ELF-1 (cell line): ENCODE measurements around the gene TMEM130.
A peak's percentile ranks its signal among the peaks of the same experiment; 100 is the strongest.

Experiments used
- DNase-seq: peaks from one replicate; pipeline ENCODE4 v3.0.0-alpha.2; 2016; ENCODE audit warnings: low read depth, low spot score

The TMEM130 gene, protein sequence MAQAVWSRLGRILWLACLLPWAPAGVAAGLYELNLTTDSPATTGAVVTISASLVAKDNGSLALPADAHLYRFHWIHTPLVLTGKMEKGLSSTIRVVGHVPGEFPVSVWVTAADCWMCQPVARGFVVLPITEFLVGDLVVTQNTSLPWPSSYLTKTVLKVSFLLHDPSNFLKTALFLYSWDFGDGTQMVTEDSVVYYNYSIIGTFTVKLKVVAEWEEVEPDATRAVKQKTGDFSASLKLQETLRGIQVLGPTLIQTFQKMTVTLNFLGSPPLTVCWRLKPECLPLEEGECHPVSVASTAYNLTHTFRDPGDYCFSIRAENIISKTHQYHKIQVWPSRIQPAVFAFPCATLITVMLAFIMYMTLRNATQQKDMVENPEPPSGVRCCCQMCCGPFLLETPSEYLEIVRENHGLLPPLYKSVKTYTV

DNA sequence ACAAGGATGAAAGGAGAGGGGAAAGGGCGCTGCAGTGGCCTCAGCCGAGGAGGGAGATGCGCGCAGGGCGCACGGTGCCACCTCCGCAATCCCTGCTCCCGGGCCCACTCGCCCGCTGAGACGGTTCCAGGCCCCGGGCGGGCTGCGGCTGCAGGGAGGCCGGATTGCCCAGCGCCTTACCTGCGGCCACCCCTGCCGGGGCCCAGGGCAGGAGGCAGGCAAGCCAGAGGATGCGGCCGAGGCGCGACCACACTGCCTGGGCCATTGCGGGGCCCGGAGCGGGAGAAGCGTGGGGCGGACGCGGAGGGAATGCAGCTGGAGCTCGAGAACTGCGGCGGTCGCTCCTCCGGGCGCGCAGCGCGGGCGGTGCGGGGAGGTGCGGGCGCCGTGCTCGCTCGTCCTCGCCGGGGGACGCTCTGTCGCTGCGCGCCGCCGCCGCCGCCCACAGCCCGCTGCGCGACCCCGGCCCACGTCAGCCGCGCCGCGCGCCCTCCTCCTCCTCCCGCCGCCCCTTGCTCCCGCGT, at the start of gene TMEM130:
TSS of gene TMEM130 (minus strand) at position 418 of the 524 bp plus-strand sequence. CDS start at position 265, 153 bp downstream.
- DNase-seq = no peak

DNA sequence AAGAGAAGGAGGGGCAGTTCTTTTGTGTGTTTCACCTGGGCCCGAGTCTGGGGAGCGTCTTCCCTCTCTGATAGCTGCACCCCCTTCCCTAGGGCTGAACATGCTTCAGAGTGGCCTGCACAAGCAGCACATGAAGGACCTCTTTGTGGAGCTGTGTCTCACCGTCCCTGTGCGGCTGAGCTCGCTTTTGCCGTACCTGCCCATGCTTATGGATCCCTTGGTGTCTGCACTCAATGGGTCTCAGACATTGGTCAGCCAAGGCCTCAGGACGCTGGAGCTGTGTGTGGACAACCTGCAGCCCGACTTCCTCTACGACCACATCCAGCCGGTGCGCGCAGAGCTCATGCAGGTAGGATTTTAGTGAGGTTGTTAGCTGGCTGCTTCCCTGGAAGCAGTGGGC, 47.5 kb upstream of the TMEM130 start:
- DNase-seq = no peak

GRCh38 chr7:98913612-98914011, 43.8 kb upstream of the TMEM130 start:
- no peak for DNase-seq

- DNase-seq = no peak
Measured at GRCh38 chr7:98913026-98913425, 43.2 kb upstream of the TMEM130 start.

GRCh38 chr7:98911916-98912315, 42.1 kb upstream of the TMEM130 start:
- no peak for DNase-seq

DNA sequence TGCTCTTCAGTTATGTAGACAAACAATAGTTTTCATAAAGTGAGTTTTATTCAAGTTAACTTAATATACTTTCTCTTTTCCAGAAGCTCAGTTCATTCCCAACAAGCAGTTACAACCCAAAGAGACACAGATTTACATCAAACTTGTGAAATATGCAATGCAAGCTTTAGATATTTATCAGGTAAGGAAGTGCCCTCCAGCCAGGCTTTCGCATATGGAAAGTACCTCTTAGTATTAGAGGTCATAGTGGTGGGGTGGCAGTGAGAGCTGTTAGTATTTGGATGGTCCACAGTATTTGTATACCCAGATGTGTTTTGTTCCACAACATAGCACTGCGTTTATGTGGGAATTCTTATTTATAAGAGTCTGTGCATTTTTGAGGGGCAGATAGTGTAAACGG, 40.6 kb upstream of the TMEM130 start:
- no peak for DNase-seq

- DNase-seq = no peak
Measured at GRCh38 chr7:98909487-98909886, 39.7 kb upstream of the TMEM130 start.

DNA sequence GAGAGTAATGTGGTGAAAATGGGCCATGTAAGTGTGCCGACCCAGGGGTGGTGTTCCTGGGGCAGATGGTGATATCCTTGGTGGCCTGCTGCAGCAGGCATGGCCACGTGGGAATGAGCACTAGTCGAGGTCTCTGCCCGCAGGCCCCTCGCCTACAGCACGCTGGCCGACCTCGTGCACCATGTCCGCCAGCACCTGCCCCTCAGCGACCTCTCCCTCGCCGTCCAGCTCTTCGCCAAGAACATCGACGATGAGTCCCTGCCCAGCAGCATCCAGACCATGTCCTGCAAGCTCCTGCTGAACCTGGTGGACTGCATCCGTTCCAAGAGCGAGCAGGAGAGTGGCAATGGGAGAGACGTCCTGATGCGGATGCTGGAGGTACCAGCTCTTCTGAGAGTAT, 38.8 kb upstream of the TMEM130 start:
- DNase-seq = no peak

GRCh38 chr7:98907570-98907969, 37.8 kb upstream of the TMEM130 start:
- peak; percentile 6 for DNase-seq

GRCh38 chr7:98903246-98903645, 33.4 kb upstream of the TMEM130 start:
- no peak for DNase-seq

DNA sequence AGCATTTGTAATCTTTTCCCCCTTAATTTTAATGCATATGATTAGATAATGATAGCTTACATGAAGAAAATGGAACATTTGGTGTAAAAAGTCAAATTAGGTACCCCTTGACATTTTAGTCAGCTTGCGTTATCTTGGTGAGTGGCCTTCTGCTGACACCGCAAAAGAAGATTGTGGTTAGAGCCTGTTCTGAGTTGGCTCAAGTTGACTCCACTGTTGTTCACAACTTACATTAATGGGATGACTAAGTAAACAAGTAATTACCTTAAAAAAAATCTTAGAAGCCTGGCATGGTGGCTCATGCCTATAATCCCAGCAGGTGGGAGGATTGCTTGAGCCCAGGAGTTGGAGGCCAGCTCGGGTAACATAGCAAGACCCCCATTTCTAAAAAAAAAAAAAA, 32.7 kb upstream of the TMEM130 start:
- no peak for DNase-seq

GRCh38 chr7:98900815-98901214, 31.0 kb upstream of the TMEM130 start:
- no peak for DNase-seq

DNA sequence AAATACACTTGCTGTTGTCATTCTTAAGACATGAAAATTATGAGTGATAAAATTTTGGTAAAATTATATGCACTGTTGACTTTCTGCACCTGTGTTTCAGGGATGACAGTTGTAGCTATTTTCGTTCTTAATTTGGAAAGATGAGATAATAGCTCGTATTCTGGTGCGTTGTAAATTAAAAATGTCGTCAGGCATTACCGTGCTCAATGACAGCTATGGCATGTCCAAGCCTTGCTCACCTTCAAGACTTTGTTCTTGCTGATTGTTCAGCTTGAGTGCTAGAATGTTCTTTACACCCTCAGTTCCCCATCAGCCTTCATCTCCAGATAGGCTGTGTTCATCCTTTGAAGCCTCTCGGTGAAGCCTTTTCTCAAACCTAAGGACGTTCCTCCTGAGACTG, 30.0 kb upstream of the TMEM130 start:
- DNase-seq = no peak

GRCh38 chr7:98892609-98893008, 22.8 kb upstream of the TMEM130 start:
- no peak for DNase-seq

- DNase-seq = no peak
Measured at GRCh38 chr7:98887038-98887437, 17.2 kb upstream of the TMEM130 start.

- no peak for DNase-seq
Measured at GRCh38 chr7:98884416-98884815, 14.6 kb upstream of the TMEM130 start.

DNA sequence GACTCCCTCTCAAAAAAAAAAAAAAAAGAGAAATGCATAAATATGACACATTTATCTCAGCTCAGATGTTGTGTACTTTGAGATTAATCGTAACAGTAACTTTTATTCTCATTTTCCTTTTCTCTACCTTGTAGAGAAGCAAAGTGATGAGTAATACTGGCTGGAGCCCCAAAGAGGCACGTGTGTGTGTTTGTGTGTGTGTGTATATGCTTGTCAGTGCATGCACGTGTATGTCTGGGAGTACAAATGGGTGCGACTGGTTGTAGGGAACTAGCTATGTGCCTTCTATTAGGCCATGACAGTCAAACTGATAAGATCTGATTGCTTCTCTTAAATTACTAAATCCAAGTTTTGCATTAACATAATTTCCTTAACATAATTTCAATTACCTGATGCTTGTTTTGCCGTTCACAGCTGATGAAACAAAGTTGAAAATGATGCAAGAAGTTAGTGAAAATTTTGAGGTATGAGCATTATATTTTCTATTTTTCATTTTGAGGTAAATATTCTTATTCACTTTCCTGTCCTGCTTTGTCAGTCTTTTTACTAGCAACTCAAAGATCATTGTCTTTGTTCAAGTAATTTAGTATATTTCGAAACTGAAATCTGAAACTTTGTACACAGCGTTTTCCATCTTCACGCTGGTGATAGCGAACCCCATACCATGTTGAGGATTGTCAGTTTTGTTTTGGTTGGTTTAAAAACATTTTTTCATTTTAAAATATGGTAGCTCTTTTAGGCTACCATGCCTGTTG, 11.9 kb upstream of the TMEM130 start:
- DNase-seq = no peak

GRCh38 chr7:98880485-98880884, 10.7 kb upstream of the TMEM130 start:
- DNase-seq = no peak

GRCh38 chr7:98879979-98880315, 10.1 kb upstream of the TMEM130 start:
- no peak for DNase-seq

GRCh38 chr7:98879198-98879978, 9.6 kb upstream of the TMEM130 start:
- DNase-seq = peak; percentile 66

DNA sequence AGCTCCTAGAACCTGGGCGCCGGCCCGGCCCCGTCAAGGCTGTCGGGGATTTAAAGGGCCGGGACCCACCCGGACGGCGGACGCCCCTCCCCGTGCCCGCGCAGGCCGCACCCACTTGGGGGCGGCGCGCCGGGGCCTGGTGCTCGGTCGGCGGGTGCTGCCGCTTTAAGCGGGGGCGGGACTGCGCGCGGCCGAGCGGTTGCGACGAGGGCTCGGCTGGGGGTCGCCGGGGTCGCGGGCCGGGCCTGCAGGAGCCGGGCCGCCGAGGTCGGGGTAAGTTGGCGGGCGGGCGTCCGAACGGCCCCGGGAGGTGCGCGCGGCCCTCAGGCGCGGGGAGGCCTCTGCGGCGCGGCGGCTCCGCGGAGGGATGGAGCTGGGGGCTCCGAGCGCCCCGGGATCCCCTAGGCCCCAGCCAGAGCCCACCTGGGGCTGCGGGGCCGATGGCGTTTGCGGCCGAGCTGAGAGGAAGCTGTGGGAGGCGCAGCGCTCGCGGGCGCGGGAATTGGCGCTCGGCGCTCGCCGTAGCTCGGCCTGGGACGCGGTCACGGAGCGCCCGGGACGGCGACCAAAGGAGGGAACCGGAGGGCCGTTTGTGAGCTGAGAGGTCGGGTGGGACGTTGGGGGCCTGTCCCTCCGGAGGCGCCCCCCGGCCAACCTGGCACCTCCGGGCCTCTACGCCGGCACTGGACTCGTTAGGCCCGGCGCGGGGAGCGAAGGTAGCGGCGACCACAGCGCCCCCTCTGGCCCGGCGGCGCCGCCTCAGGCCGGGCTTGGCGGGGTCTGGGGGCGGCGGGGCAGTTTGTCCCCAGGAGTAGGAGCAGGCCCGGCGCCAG, 8.8 kb upstream of the TMEM130 start, which contains the start of gene TRRAP:
TSS of gene TRRAP (plus strand) at position 168 of the 833 bp plus-strand sequence. CDS start 2,619 bp downstream, outside the sequence.
- peak; percentile 86 for DNase-seq
